Muscle layer of duodenum (tissue), 2 donors: ENCODE data around the gene CCDC63.

Source experiments
- H3K27ac ChIP-seq: one replicate; pipeline ENCODE4 v1.7.0; 2013; ENCODE audit warnings: mild to moderate bottlenecking, low read length
- H3K27me3 ChIP-seq: one replicate; pipeline ENCODE4 v1.7.0; 2013; ENCODE audit warnings: low read depth, mild to moderate bottlenecking, control low read depth, low read length
- H3K36me3 ChIP-seq, 2 donors: one replicate each; pipeline ENCODE4 v1.7.0; 2013; ENCODE audit warnings: low read length in 2 of 2, control low read depth in 1 of 2, mild to moderate bottlenecking in 1 of 2; ENCODE audit not compliant: insufficient read depth in 2 of 2, control insufficient read depth in 1 of 2
- H3K4me1 ChIP-seq, 2 donors: one replicate each; pipeline ENCODE4 v1.7.0; 2013; ENCODE audit warnings: low read length in 2 of 2, mild to moderate bottlenecking in 2 of 2, control low read depth in 1 of 2, moderate library complexity in 1 of 2; ENCODE audit not compliant: insufficient read depth in 2 of 2, control insufficient read depth in 1 of 2
- H3K4me3 ChIP-seq, 2 donors: one replicate each; pipeline ENCODE4 v1.7.0; 2013; ENCODE audit warnings: low read length in 2 of 2, low read depth in 1 of 2, mild to moderate bottlenecking in 1 of 2
- H3K9me3 ChIP-seq, 2 donors: one replicate each; pipeline ENCODE4 v1.7.0; 2013; ENCODE audit warnings: low read length in 2 of 2, control low read depth in 1 of 2, mild to moderate bottlenecking in 1 of 2; ENCODE audit not compliant: control insufficient read depth in 1 of 2
- donor health status: healthy.

CCDC63 gene

DNA sequence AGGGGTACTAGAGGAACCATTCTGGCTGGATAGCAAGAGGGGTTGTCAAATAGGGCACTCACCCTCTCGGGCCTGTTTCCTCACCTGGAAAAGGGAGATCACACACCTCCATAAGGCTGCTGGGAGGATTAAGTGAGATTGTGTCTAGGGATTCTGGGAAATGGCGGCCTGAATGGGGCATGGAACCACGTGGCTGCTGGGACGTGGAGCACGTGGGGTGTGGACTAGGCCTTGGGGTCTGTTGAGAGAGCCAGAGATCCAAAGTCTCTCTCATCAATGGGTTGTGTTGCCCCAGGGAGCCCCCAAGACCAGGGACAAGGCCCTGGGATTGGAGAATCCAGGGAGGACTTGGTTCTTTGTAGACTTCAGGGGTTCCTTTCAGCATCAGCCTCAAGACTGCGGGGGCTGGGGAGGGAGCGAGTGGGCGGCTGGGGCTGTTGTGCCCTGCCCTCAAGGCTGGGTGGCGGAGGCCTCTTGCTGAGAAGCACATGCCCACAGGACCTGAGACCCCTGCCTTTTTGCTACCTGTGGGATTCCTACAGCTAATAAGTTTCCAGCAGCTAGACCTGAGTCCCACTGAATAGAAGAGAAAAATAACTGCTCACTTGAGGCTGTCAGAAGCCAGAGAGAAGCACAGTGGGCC is 77.0 kb downstream of the CCDC63 start:
- Histone ChIP-seq H3K27me3 (no peaks in the 10 kb centered on the region), H3K4me1 (no peaks in the 10 kb centered on the region), H3K4me3 (no peak overlapping the region), H3K9me3 (no peaks in the 10 kb centered on the region), H3K36me3 (no peaks in the 10 kb centered on the region), H3K27ac (no peak overlapping the region)

DNA sequence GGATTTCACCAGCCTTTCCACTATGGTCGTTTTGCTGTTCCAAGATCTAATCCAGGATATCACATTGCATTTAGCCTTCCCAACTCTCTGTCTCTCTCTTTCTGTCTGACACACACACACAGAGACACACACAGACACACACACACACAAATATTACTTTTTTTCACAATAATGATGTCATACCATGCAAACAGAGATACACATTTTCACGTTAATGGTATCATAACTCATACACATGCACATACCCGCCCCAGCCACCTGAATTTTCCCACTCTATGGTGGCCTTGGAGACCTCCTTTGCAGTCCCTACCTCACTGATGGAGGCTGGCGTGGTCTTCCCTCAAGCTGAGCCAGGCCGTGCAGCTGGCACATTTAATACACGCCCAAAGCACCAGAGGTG is 80.8 kb downstream of the CCDC63 start:
- H3K9me3 ChIP-seq, result no peaks in the 10 kb centered on the region
- no peaks in the 10 kb centered on the region for H3K27me3 ChIP-seq
- H3K27ac ChIP-seq, result no peak overlapping the region
- no peak overlapping the region for H3K4me3 ChIP-seq
- H3K36me3 ChIP-seq, result no peaks in the 10 kb centered on the region
- no peaks in the 10 kb centered on the region for H3K4me1 ChIP-seq

- no peaks in the 10 kb centered on the region for H3K27me3 ChIP-seq
- no peaks in the 10 kb centered on the region for H3K36me3 ChIP-seq
- no peak overlapping the region for H3K27ac ChIP-seq
- no peaks in the 10 kb centered on the region for H3K4me1 ChIP-seq
- H3K4me3 ChIP-seq, result no peak overlapping the region
- no peaks in the 10 kb centered on the region for H3K9me3 ChIP-seq
Measured at GRCh38 chr12:110928700-110929099, 81.9 kb downstream of the CCDC63 start.

- no peak overlapping the region for H3K27ac ChIP-seq
Measured at GRCh38 chr12:110929818-110930217, 83.0 kb downstream of the CCDC63 start.

DNA sequence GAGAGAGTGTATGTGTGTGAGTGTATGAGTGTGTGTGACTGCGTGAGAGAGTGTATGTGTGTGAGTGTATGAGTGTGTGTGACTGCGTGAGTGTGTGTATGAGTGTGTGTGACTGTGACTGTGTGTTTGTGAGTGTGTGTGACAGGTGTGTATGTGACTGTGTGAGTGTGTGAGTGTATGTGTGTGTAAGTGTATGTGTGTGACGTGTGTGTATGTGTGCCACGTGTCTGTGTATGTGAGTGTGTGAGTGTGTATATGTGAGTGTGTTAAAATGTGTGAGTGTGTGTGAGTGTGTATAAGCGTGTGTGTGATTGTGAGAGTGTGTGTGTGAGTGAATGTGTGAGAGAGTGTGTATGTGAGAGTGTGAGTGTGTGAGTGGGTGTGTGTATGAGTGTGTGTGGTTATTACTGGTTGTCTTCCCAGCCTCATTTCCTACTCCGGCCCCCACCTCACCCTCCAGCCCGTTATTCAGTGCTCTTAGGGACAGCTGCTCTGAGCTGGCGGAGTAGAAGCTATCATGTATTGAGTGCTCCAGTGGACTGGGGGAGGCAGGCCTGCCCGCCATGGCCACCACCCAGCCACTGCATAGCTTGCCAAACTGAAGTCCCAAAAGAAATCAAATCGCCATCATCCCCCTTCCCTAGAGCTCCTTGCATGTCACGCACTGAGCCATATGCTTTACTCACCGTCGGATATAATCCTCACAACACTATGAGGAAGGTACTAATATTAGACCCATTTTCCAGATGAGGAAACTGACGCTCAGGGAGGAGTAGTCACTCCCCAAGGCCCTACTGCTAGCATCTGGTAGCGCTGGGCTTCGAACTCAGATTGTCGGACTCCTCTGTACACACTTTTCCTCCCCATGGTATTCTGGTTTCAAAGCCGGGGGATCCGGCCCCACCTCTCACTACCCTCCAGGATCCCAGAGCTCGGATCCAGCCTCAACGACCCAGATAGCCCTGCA is 83.8 kb downstream of the CCDC63 start:
- Histone ChIP-seq H3K27ac (no peak overlapping the region), H3K4me1 (no peaks in the 10 kb centered on the region), H3K9me3 (no peaks in the 10 kb centered on the region), H3K4me3 (no peak overlapping the region), H3K36me3 (no peaks in the 10 kb centered on the region), H3K27me3 (no peaks in the 10 kb centered on the region)

More at GRCh38 chr12:110929818-110930217, 83.0 kb downstream of the CCDC63 start:
- H3K9me3 ChIP-seq, result no peaks in the 10 kb centered on the region
- H3K27me3 ChIP-seq, result no peaks in the 10 kb centered on the region
- H3K36me3 ChIP-seq, result no peaks in the 10 kb centered on the region
- H3K4me3 ChIP-seq, result no peak overlapping the region
- H3K4me1 ChIP-seq, result no peaks in the 10 kb centered on the region

- Histone ChIP-seq H3K9me3 (no peaks in the 10 kb centered on the region), H3K36me3 (no peaks in the 10 kb centered on the region), H3K4me3 (no peak overlapping the region), H3K27me3 (no peaks in the 10 kb centered on the region), H3K4me1 (no peaks in the 10 kb centered on the region), H3K27ac (no peak overlapping the region)
Measured at GRCh38 chr12:110931315-110931728, 84.5 kb downstream of the CCDC63 start.

GRCh38 chr12:110932046-110932445 is 85.3 kb downstream of the CCDC63 start:
- Histone ChIP-seq H3K4me3 (no peak overlapping the region), H3K27ac (no peak overlapping the region), H3K36me3 (no peaks in the 10 kb centered on the region), H3K27me3 (peaks cover 4% of the 10 kb centered on the region), H3K9me3 (no peaks in the 10 kb centered on the region), H3K4me1 (peaks cover 0 to 4% of the 10 kb centered on the region in 2 donors)

GRCh38 chr12:110933326-110933974 is 86.7 kb downstream of the CCDC63 start:
- Histone ChIP-seq H3K27ac (no peak overlapping the region), H3K27me3 (peaks cover 8% of the 10 kb centered on the region), H3K4me1 (peaks cover 0 to 8% of the 10 kb centered on the region in 2 donors), H3K9me3 (no peaks in the 10 kb centered on the region), H3K4me3 (no peak overlapping the region), H3K36me3 (no peaks in the 10 kb centered on the region)

GRCh38 chr12:110934093-110934852 is 87.5 kb downstream of the CCDC63 start:
- no peak overlapping the region for H3K4me3 ChIP-seq
- no peaks in the 10 kb centered on the region for H3K9me3 ChIP-seq
- peaks cover 8% of the 10 kb centered on the region for H3K27me3 ChIP-seq

GRCh38 chr12:110935588-110935987 is 88.8 kb downstream of the CCDC63 start:
- H3K36me3 ChIP-seq, result no peaks in the 10 kb centered on the region
- H3K4me3 ChIP-seq, result no peak overlapping the region
- H3K27ac ChIP-seq, result no peak overlapping the region
- H3K27me3 ChIP-seq, result peaks cover 8% of the 10 kb centered on the region
- peaks cover 0 to 8% of the 10 kb centered on the region in 2 donors for H3K4me1 ChIP-seq
- no peaks in the 10 kb centered on the region for H3K9me3 ChIP-seq

More at GRCh38 chr12:110934093-110934852, 87.5 kb downstream of the CCDC63 start:
- Histone ChIP-seq H3K27ac (no peak overlapping the region), H3K4me1 (peaks cover 0 to 8% of the 10 kb centered on the region in 2 donors), H3K36me3 (no peaks in the 10 kb centered on the region)
